Trophoblast cell (in vitro differentiated cells and primary cell): Measurements from ENCODE around the gene LMNB1.
"Not testable (repeated sequence)": the region's sequence is repeated elsewhere in the genome, so short reads cannot be mapped to it uniquely, and the experiment has no call there.

Experiments
- DNase-seq, 2 donors: peaks; one replicate each; pipeline ENCODE4 v3.0.0-alpha.2; 2016
- H2AFZ ChIP-seq: 2 replicates; pipeline ENCODE4 v1.6.1; 2013; ENCODE audit warnings: low read length, moderate library complexity, mild to moderate bottlenecking; ENCODE audit not compliant: insufficient read depth, poor library complexity
- H2AK5ac ChIP-seq: 2 replicates; pipeline ENCODE4 v1.6.1; 2013; ENCODE audit warnings: mild to moderate bottlenecking, low read length
- H2BK120ac ChIP-seq: 2 replicates; pipeline ENCODE4 v1.6.1; 2013; ENCODE audit warnings: low read length, mild to moderate bottlenecking, moderate library complexity; ENCODE audit not compliant: insufficient read depth, poor library complexity
- H2BK12ac ChIP-seq: 2 replicates; pipeline ENCODE4 v1.6.1; 2013; ENCODE audit warnings: mild to moderate bottlenecking, low read length, moderate library complexity
- H2BK5ac ChIP-seq: 2 replicates; pipeline ENCODE4 v1.6.1; 2013; ENCODE audit warnings: low read length, low read depth, moderate library complexity, mild to moderate bottlenecking; ENCODE audit not compliant: poor library complexity
- H3K14ac ChIP-seq: 2 replicates; pipeline ENCODE4 v1.6.1; 2013; ENCODE audit warnings: mild to moderate bottlenecking, low read length
- H3K18ac ChIP-seq: 2 replicates; pipeline ENCODE4 v1.6.1; 2013; ENCODE audit warnings: mild to moderate bottlenecking, low read length
- H3K23ac ChIP-seq: 2 replicates; pipeline ENCODE4 v1.6.1; 2013; ENCODE audit warnings: low read length
- H3K27ac ChIP-seq: 2 replicates; pipeline ENCODE4 v1.5.1; 2013; ENCODE audit warnings: low read depth, mild to moderate bottlenecking, inconsistent platforms, low read length, moderate library complexity
- H3K27me3 ChIP-seq: 2 replicates; pipeline ENCODE4 v1.6.1; 2013; ENCODE audit warnings: inconsistent platforms, mild to moderate bottlenecking, low read length, moderate library complexity; ENCODE audit not compliant: insufficient read depth
- H3K36me3 ChIP-seq, 2 experiments: 1 replicate in 1 of 2; 2 replicates in 1 of 2; pipeline ENCODE4 v1.6.1; 2013; ENCODE audit warnings: low read length in 2 of 2, mild to moderate bottlenecking in 2 of 2, moderate library complexity in 1 of 2; ENCODE audit not compliant: insufficient read depth in 2 of 2, control insufficient read depth in 1 of 2
- H3K4ac ChIP-seq: 2 replicates; pipeline ENCODE4 v1.6.1; 2013; ENCODE audit warnings: low read depth, mild to moderate bottlenecking, low read length, moderate library complexity
- H3K4me1 ChIP-seq, 2 experiments: 1 replicate in 1 of 2; 2 replicates in 1 of 2; pipeline ENCODE4 v1.6.1; 2013; ENCODE audit warnings: low read length in 2 of 2, mild to moderate bottlenecking in 2 of 2, moderate library complexity in 1 of 2; ENCODE audit not compliant: insufficient read depth in 2 of 2, control insufficient read depth in 1 of 2
- H3K4me2 ChIP-seq: 2 replicates; pipeline ENCODE4 v1.6.1; 2013; ENCODE audit warnings: inconsistent platforms, mild to moderate bottlenecking, low read length, moderate library complexity
- H3K4me3 ChIP-seq: 2 replicates; pipeline ENCODE4 v1.5.1; 2013; ENCODE audit warnings: mild to moderate bottlenecking, low read depth, low read length, inconsistent platforms
- H3K79me1 ChIP-seq: one replicate; pipeline ENCODE4 v1.6.1; 2013; ENCODE audit warnings: low read length
- H3K79me2 ChIP-seq: 2 replicates; pipeline ENCODE4 v1.6.1; 2013; ENCODE audit warnings: low read length, mild to moderate bottlenecking; ENCODE audit not compliant: control insufficient read depth, insufficient read depth, poor library complexity
- H3K9ac ChIP-seq: 2 replicates; pipeline ENCODE4 v1.6.1; 2013; ENCODE audit warnings: mild to moderate bottlenecking, low read length
- H3K9me3 ChIP-seq: 2 replicates; pipeline ENCODE4 v1.6.1; 2013; ENCODE audit warnings: low read depth, mild to moderate bottlenecking, control low read depth, inconsistent platforms, low read length; ENCODE audit not compliant: insufficient read depth
- H4K12ac ChIP-seq: 2 replicates; pipeline ENCODE4 v1.6.1; 2013; ENCODE audit warnings: low read depth, mild to moderate bottlenecking, low read length, moderate library complexity
- H4K8ac ChIP-seq: 2 replicates; pipeline ENCODE4 v1.6.1; 2013; ENCODE audit warnings: low read depth, mild to moderate bottlenecking, low read length, moderate library complexity
- H4K91ac ChIP-seq: one replicate; pipeline ENCODE4 v1.6.1; 2013; ENCODE audit warnings: low read depth, mild to moderate bottlenecking, low read length, moderate library complexity
- WGBS: extraction: QIAGEN DNeasy Blood & Tissue Kit; methylation state at CpG from one replicate; pipeline ENCODE4 v1.1.7; 2013; ENCODE audit warnings: missing lambda C conversion rate; ENCODE audit not compliant: insufficient read length, insufficient coverage; ENCODE audit errors: extremely low coverage; 5-methylcytosine and 5-hydroxymethylcytosine counted together

Gene LMNB1

DNA sequence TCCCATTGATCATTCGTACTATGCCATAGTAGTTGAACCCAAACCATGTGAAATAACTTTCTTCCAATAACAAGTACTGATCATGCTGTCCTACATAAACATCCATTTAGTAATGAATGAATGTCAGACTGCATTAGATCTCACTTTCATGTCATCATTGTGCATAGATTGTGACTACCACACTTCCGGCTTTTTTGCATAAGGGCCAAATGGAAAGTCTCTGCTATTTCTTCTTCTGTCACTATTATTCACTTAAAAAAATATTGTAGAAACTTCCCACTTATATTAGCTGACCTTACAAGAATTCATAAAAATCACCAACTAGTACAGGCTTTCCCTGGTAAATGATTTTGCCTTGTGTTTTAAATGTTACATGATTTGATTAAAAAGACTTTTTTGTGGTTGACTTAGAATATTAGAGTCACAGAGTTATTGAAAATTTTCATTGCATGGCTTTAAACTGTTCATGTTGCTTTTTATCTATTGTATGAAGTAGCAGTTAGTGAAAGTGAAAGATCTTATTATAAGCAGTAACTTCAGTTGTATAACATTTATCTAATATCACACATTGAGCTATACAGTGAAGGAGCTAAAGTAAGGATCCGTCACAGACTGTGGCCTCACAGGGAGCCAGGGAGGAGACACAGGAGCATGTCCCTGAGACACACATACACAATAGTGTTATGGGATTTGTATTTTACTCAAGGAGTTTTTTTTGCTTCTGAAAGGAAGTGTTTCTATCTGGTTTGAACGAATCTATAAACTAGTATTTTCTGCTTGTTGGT is 33.9 kb downstream of the LMNB1 start:
- no peaks in the 10 kb centered on the region for H3K9me3 ChIP-seq
- H3K27ac ChIP-seq = no peak overlapping the region
- no peak overlapping the region for H2BK120ac ChIP-seq
- H2AFZ ChIP-seq = no peak overlapping the region
- H3K27me3 ChIP-seq = no peaks in the 10 kb centered on the region
- H3K18ac ChIP-seq = no peak overlapping the region
- H4K8ac ChIP-seq = no peak overlapping the region
- H3K14ac ChIP-seq = no peak overlapping the region
- no peak overlapping the region for H4K12ac ChIP-seq
- no peaks in the 10 kb centered on the region for H3K4me1 ChIP-seq
- no peak for DNase-seq
- no peak overlapping the region for H4K91ac ChIP-seq
- no peaks in the 10 kb centered on the region for H3K79me2 ChIP-seq
- H3K4me2 ChIP-seq = no peak overlapping the region
- no peak overlapping the region for H3K9ac ChIP-seq
- no peak overlapping the region for H2BK12ac ChIP-seq
- peaks cover 34 to 39% of the 10 kb centered on the region in 2 experiments for H3K36me3 ChIP-seq
- no peak overlapping the region for H3K4ac ChIP-seq
- no peaks in the 10 kb centered on the region for H3K79me1 ChIP-seq
- H3K4me3 ChIP-seq = no peak overlapping the region
- WGBS = no CpG with 5 or more reads among the region's 4 CpGs
- H2AK5ac ChIP-seq = no peak overlapping the region
- H2BK5ac ChIP-seq = peak overlapping the region; percentile 40
- no peak overlapping the region for H3K23ac ChIP-seq

- no CpG with 5 or more reads among the region's 6 CpGs for WGBS
These were observed 34.7 kb downstream of the LMNB1 start for GRCh38 chr5:126811515-126812198.

GRCh38 chr5:126812199-126812570 is 35.2 kb downstream of the LMNB1 start:
- Histone ChIP-seq H3K18ac (no peak overlapping the region), H4K12ac (no peak overlapping the region), H2AK5ac (no peak overlapping the region), H3K9ac (peak overlapping the region; percentile 43), H2AFZ (no peak overlapping the region), H2BK120ac (no peak overlapping the region), H3K14ac (no peak overlapping the region), H3K23ac (no peak overlapping the region), H4K8ac (no peak overlapping the region), H3K79me2 (no peaks in the 10 kb centered on the region), H3K4me3 (no peak overlapping the region), H2BK12ac (no peak overlapping the region), H3K27me3 (no peaks in the 10 kb centered on the region), H3K9me3 (no peaks in the 10 kb centered on the region), H3K79me1 (no peaks in the 10 kb centered on the region), H4K91ac (no peak overlapping the region), H3K4me2 (no peak overlapping the region), H3K4me1 (no peaks in the 10 kb centered on the region), H3K27ac (no peak overlapping the region), H3K36me3 (peaks cover 29 to 30% of the 10 kb centered on the region in 2 experiments), H3K4ac (no peak overlapping the region), H2BK5ac (no peak overlapping the region)
- DNase-seq = no peak
- no CpG with 5 or more reads among the region's 4 CpGs for WGBS

More at GRCh38 chr5:126811515-126812198, 34.7 kb downstream of the LMNB1 start:
- Histone ChIP-seq H4K91ac (no peak overlapping the region), H2AFZ (no peak overlapping the region), H2BK120ac (no peak overlapping the region), H2BK5ac (no peak overlapping the region), H3K27me3 (no peaks in the 10 kb centered on the region), H3K4ac (no peak overlapping the region), H3K23ac (no peak overlapping the region), H4K8ac (no peak overlapping the region), H3K27ac (no peak overlapping the region), H3K4me1 (no peaks in the 10 kb centered on the region), H3K14ac (no peak overlapping the region), H3K9me3 (no peaks in the 10 kb centered on the region), H3K79me2 (no peaks in the 10 kb centered on the region), H3K4me2 (no peak overlapping the region), H3K9ac (no peak overlapping the region), H4K12ac (no peak overlapping the region), H2AK5ac (no peak overlapping the region), H3K4me3 (no peak overlapping the region), H3K18ac (no peak overlapping the region), H3K36me3 (peaks cover 28 to 32% of the 10 kb centered on the region in 2 experiments), H2BK12ac (no peak overlapping the region), H3K79me1 (no peaks in the 10 kb centered on the region)
- DNase-seq = peak; percentile 9 to 82

- H3K9ac ChIP-seq, H3K79me2 ChIP-seq, H3K18ac ChIP-seq, H3K27me3 ChIP-seq, H3K4me2 ChIP-seq, H2AFZ ChIP-seq, H3K27ac ChIP-seq, H3K4ac ChIP-seq, H3K4me1 ChIP-seq, H3K23ac ChIP-seq, H3K79me1 ChIP-seq, H4K91ac ChIP-seq, H4K8ac ChIP-seq, H2AK5ac ChIP-seq, DNase-seq, H2BK5ac ChIP-seq, H2BK120ac ChIP-seq, H3K9me3 ChIP-seq, H4K12ac ChIP-seq, H3K14ac ChIP-seq, H2BK12ac ChIP-seq, H3K4me3 ChIP-seq: not testable (repeated sequence)
- H3K36me3 ChIP-seq = peaks cover 23 to 27% of the 10 kb centered on the region in 2 experiments
- no CpG with 5 or more reads among the region's 9 CpGs for WGBS
These were observed 36.9 kb downstream of the LMNB1 start for GRCh38 chr5:126813799-126814198.
